Measurements from ENCODE around the gene FRMD5.

Gene FRMD5

GRCh38 chr15:44093836-44094235 is 101.2 kb downstream of the FRMD5 start:
- no peak for DNase-seq (ENCODE audit: low spot score)

GRCh38 chr15:44092221-44092620 is 102.8 kb downstream of the FRMD5 start:
- DNase-seq (ENCODE audit: low spot score) = no peak

GRCh38 chr15:44087578-44088465 is 107.2 kb downstream of the FRMD5 start:
- DNase-seq (ENCODE audit: low spot score) = peak; percentile 51

GRCh38 chr15:44084770-44085169 is 110.3 kb downstream of the FRMD5 start:
- no peak for DNase-seq (ENCODE audit: low spot score)

GRCh38 chr15:44084171-44084570 is 110.9 kb downstream of the FRMD5 start:
- no peak for DNase-seq (ENCODE audit: low spot score)

GRCh38 chr15:44082558-44083157 is 112.4 kb downstream of the FRMD5 start:
- no peak for DNase-seq (ENCODE audit: low spot score)

- DNase-seq (ENCODE audit: low spot score) = no peak
These were observed 113.8 kb downstream of the FRMD5 start for GRCh38 chr15:44081026-44082013.

GRCh38 chr15:44075535-44075934 is 119.5 kb downstream of the FRMD5 start:
- DNase-seq (ENCODE audit: low spot score) = no peak

GRCh38 chr15:44069489-44069888 is 125.6 kb downstream of the FRMD5 start:
- DNase-seq (ENCODE audit: low spot score) = no peak

GRCh38 chr15:44068347-44068746 is 126.7 kb downstream of the FRMD5 start:
- no peak for DNase-seq (ENCODE audit: low spot score)

GRCh38 chr15:44066211-44066827 is 128.8 kb downstream of the FRMD5 start:
- peak; percentile 68 for DNase-seq (ENCODE audit: low spot score)

GRCh38 chr15:44064706-44065105 is 130.4 kb downstream of the FRMD5 start:
- no peak for DNase-seq (ENCODE audit: low spot score)

- DNase-seq (ENCODE audit: low spot score) = no peak
These were observed 136.9 kb downstream of the FRMD5 start for GRCh38 chr15:44058126-44058525.

GRCh38 chr15:44045661-44046060 is 149.4 kb downstream of the FRMD5 start:
- DNase-seq (ENCODE audit: low spot score) = no peak

- DNase-seq (ENCODE audit: low spot score) = no peak
These were observed 149.9 kb downstream of the FRMD5 start for GRCh38 chr15:44045217-44045616.

GRCh38 chr15:44038755-44039191 is 156.3 kb downstream of the FRMD5 start:
- no peak for DNase-seq (ENCODE audit: low spot score)

- no peak for DNase-seq (ENCODE audit: low spot score)
These were observed 159.0 kb downstream of the FRMD5 start for GRCh38 chr15:44035781-44036699.

GRCh38 chr15:44034933-44035624 is 160.0 kb downstream of the FRMD5 start:
- DNase-seq (ENCODE audit: low spot score) = no peak

- DNase-seq (ENCODE audit: low spot score) = no peak
These were observed 160.7 kb downstream of the FRMD5 start for GRCh38 chr15:44034334-44034733.

- DNase-seq (ENCODE audit: low spot score) = peak; percentile 33
These were observed 161.2 kb downstream of the FRMD5 start for GRCh38 chr15:44033894-44034293.

Data from kidney capillary endothelial cell (primary cell).